ENCODE measurements around the gene ZIC5. TPM values are rescaled to one million over a fixed set of nuclear protein-coding genes. Genes with fewer than 3 reads are reported as not detected.

ZIC5 gene
- total RNA-seq, 1 donor from 2014 or later = 0.27 TPM

DNA sequence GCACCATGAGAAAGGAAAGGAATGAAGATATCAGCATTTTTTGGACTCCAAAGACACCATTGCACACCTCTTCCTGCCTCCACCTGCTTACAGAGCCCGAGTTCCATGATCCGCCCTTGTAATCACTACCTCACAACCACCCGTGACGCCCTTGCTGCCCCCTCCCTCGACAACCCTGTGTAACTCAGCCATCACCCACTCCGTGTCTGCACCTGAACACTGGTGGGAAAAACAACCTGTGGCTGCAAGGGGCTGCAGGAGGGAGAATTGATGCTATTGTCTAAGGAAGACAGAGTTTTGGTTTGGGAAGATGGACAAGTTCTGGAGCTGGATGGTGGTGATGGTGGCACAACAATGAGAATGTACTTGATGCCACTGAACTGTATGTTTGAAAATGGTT, 27.0 kb downstream of the ZIC5 start:
- DNase-seq (ENCODE audit: low read depth) (no peak), FAIRE-seq (no peak)
- TF ChIP-seq, protein P1, sequence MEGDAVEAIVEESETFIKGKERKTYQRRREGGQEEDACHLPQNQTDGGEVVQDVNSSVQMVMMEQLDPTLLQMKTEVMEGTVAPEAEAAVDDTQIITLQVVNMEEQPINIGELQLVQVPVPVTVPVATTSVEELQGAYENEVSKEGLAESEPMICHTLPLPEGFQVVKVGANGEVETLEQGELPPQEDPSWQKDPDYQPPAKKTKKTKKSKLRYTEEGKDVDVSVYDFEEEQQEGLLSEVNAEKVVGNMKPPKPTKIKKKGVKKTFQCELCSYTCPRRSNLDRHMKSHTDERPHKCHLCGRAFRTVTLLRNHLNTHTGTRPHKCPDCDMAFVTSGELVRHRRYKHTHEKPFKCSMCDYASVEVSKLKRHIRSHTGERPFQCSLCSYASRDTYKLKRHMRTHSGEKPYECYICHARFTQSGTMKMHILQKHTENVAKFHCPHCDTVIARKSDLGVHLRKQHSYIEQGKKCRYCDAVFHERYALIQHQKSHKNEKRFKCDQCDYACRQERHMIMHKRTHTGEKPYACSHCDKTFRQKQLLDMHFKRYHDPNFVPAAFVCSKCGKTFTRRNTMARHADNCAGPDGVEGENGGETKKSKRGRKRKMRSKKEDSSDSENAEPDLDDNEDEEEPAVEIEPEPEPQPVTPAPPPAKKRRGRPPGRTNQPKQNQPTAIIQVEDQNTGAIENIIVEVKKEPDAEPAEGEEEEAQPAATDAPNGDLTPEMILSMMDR (IDR thresholded peaks at IDR 0.05; ENCODE audit: insufficient read depth, low read depth, low read length) = no peak
- no peak for TF ChIP-seq EZH2 (IDR thresholded peaks at IDR 0.05; ENCODE audit: insufficient read depth, low read length)
- peaks cover 12% of the 10 kb centered on the region for H3K27me3 ChIP-seq (ENCODE audit: insufficient read depth, low read length)
- no peaks in the 10 kb centered on the region for H3K36me3 ChIP-seq (ENCODE audit: insufficient read depth, low read length)
- Mint-ChIP-seq H3K36me3 (ENCODE audit: low read depth, unreplicated experiment) (no peaks in the 10 kb centered on the region), H3K4me1 (ENCODE audit: low read depth, unreplicated experiment) (peaks cover 2% of the 10 kb centered on the region), H3K27me3 (ENCODE audit: low read depth, unreplicated experiment) (peaks cover 36% of the 10 kb centered on the region), H3K9me3 (ENCODE audit: unreplicated experiment) (no peaks in the 10 kb centered on the region), H3K27ac (ENCODE audit: unreplicated experiment) (no peak overlapping the region), H3K4me3 (ENCODE audit: unreplicated experiment) (no peak overlapping the region)
- no peaks in the 10 kb centered on the region for H3K79me2 ChIP-seq (ENCODE audit: insufficient read depth, low read length)
- H3K4me3 ChIP-seq (ENCODE audit: insufficient read depth, low read depth, low read length) = no peak overlapping the region
- no peaks in the 10 kb centered on the region for H3K4me1 ChIP-seq (ENCODE audit: insufficient read depth, low read length)
- no peaks in the 10 kb centered on the region for H3K9me3 ChIP-seq (ENCODE audit: insufficient read depth, low read depth, low read length)
- H4K20me1 ChIP-seq (ENCODE audit: insufficient read depth, low read length) = no peaks in the 10 kb centered on the region
- no peak overlapping the region for H3K27ac ChIP-seq (ENCODE audit: low read depth, low read length)
- H3K9ac ChIP-seq (ENCODE audit: low read length) = no peak overlapping the region
- H3K4me2 ChIP-seq (ENCODE audit: low read length) = no peak overlapping the region
- H2AFZ ChIP-seq (ENCODE audit: low read depth, low read length) = no peak overlapping the region

DNA sequence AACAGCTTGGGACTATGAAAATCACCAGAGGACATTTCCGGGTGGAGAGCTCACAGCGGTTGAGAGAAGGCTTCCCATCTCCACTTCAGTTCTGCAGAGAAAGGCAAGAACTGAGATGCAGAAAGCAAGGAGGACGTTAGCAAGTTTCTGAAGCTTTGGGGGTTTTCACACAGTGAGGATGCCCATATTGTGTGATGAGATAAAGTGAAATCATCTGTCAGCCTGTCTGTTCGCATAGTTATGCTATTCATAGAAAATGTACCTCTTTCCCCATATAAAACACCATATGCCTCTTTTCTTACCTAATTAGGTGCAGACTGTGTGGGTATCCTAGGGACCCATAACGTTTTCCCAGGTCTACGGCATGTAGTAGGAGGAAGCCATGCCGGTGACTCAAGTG, 27.5 kb downstream of the ZIC5 start:
- Histone ChIP-seq H3K27ac (ENCODE audit: low read depth, low read length) (no peak overlapping the region), H3K4me1 (ENCODE audit: insufficient read depth, low read length) (no peaks in the 10 kb centered on the region), H3K79me2 (ENCODE audit: insufficient read depth, low read length) (no peaks in the 10 kb centered on the region), H3K4me3 (ENCODE audit: insufficient read depth, low read depth, low read length) (no peak overlapping the region), H2AFZ (ENCODE audit: low read depth, low read length) (no peak overlapping the region), H3K27me3 (ENCODE audit: insufficient read depth, low read length) (peaks cover 7% of the 10 kb centered on the region), H3K36me3 (ENCODE audit: insufficient read depth, low read length) (no peaks in the 10 kb centered on the region), H3K4me2 (ENCODE audit: low read length) (no peak overlapping the region), H3K9ac (ENCODE audit: low read length) (no peak overlapping the region), H3K9me3 (ENCODE audit: insufficient read depth, low read depth, low read length) (no peaks in the 10 kb centered on the region), H4K20me1 (ENCODE audit: insufficient read depth, low read length) (no peaks in the 10 kb centered on the region)
- Mint-ChIP-seq H3K27ac (ENCODE audit: unreplicated experiment) (no peak overlapping the region), H3K36me3 (ENCODE audit: low read depth, unreplicated experiment) (no peaks in the 10 kb centered on the region), H3K4me3 (ENCODE audit: unreplicated experiment) (no peak overlapping the region), H3K4me1 (ENCODE audit: low read depth, unreplicated experiment) (no peaks in the 10 kb centered on the region), H3K27me3 (ENCODE audit: low read depth, unreplicated experiment) (peaks cover 33% of the 10 kb centered on the region), H3K9me3 (ENCODE audit: unreplicated experiment) (no peaks in the 10 kb centered on the region)
- no peak for FAIRE-seq
- no peak for TF ChIP-seq EZH2 (IDR thresholded peaks at IDR 0.05; ENCODE audit: insufficient read depth, low read length)
- TF ChIP-seq, protein P1 (IDR thresholded peaks at IDR 0.05; ENCODE audit: insufficient read depth, low read depth, low read length) = no peak
- no peak for DNase-seq (ENCODE audit: low read depth)

DNA sequence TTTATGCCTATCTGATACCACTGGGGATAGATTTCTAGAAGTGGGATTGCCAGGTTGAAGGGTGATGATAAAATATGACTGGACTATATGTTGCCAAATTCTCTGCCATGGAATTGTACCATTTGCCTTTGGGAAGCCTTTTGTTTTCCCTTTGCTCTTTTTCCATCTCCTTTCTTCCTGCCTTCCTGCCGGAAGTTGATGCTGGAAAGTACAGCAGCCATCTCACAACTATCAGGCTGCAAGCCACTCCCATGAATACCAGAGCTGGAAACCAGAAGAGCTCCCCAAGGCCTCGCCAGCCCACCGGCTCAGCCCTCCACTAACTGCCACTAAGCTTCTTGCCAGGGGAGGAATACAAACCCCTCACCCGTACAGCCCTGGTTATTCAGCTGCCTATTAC, 29.7 kb downstream of the ZIC5 start:
- Mint-ChIP-seq H3K4me3 (ENCODE audit: unreplicated experiment) (no peak overlapping the region), H3K4me1 (ENCODE audit: low read depth, unreplicated experiment) (no peaks in the 10 kb centered on the region), H3K27me3 (ENCODE audit: low read depth, unreplicated experiment) (peaks cover 33% of the 10 kb centered on the region), H3K36me3 (ENCODE audit: low read depth, unreplicated experiment) (no peaks in the 10 kb centered on the region), H3K27ac (ENCODE audit: unreplicated experiment) (no peak overlapping the region), H3K9me3 (ENCODE audit: unreplicated experiment) (no peaks in the 10 kb centered on the region)
- no peaks in the 10 kb centered on the region for H4K20me1 ChIP-seq (ENCODE audit: insufficient read depth, low read length)
- no peaks in the 10 kb centered on the region for H3K79me2 ChIP-seq (ENCODE audit: insufficient read depth, low read length)
- H3K4me3 ChIP-seq (ENCODE audit: insufficient read depth, low read depth, low read length) = no peak overlapping the region
- no peaks in the 10 kb centered on the region for H3K4me1 ChIP-seq (ENCODE audit: insufficient read depth, low read length)
- no peak overlapping the region for H3K27ac ChIP-seq (ENCODE audit: low read depth, low read length)
- no peak overlapping the region for H3K9ac ChIP-seq (ENCODE audit: low read length)
- FAIRE-seq = no peak
- H3K9me3 ChIP-seq (ENCODE audit: insufficient read depth, low read depth, low read length) = no peaks in the 10 kb centered on the region
- TF ChIP-seq, protein P1 (IDR thresholded peaks at IDR 0.05; ENCODE audit: insufficient read depth, low read depth, low read length) = no peak
- TF ChIP-seq EZH2 (IDR thresholded peaks at IDR 0.05; ENCODE audit: insufficient read depth, low read length) = no peak
- H3K36me3 ChIP-seq (ENCODE audit: insufficient read depth, low read length) = no peaks in the 10 kb centered on the region
- H2AFZ ChIP-seq (ENCODE audit: low read depth, low read length) = no peak overlapping the region
- peaks cover 2% of the 10 kb centered on the region for H3K27me3 ChIP-seq (ENCODE audit: insufficient read depth, low read length)
- no peak overlapping the region for H3K4me2 ChIP-seq (ENCODE audit: low read length)
- no peak for DNase-seq (ENCODE audit: low read depth)
